ENCODE measurements around the gene RFT1.

Gene RFT1

DNA sequence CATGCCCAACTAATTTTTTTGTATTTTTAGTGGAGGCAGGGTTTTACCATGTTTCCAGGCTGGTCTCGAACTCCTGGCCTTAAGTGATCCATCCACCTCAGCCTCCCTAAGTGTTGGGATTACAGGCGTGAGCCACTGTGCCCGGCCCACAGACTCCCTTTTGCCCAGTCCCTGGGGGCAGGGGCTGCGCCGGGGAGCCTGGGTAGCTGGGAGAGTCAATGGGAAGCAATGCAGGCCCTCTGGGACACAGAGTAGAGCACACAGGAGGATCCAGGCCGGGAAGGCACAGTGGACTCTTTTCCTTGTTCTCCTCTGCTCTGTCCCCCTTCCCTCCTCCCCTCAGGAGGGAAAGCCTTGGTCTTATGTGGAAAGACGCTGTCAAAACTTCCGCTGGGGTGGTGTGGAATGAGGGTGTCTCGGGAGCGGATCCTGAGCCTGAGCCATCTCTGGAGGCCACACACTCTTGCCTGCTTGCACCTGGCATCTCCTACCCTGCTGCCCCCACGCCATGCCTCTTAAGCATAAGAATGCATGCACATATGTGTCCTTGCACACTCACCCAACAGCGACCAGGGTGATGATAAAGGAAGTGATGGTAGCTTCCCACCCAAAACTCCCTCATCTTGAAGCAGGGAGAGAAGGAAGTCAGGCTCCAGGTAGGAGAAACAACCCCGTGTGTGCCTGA lies 18.9 kb upstream of the RFT1 start:
- DNase-seq: no peak

DNA sequence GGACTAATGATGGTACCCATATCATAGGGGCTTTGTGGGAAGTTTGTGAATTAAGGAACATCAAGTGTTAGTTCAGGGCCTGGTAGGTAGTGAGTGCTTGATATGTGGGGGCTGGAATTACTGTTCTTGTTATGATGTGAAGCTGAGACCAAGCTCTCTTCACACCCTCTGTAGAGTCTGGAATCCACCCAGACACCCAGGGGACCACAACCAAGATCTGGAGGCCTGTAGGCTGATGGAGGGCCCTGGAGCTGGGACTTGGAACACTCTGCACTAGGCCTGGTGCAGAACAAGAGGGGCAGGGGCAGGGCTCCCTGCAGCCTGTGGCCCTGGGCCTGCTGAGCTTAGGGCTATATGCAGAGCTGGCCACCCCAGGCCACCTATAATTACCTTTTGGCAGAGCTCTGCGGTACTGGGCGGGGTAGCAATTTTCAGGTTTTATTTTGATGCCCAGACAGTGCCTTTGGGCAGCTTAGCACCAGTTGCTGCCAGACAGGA lies 17.7 kb upstream of the RFT1 start:
- no peak for DNase-seq

DNA sequence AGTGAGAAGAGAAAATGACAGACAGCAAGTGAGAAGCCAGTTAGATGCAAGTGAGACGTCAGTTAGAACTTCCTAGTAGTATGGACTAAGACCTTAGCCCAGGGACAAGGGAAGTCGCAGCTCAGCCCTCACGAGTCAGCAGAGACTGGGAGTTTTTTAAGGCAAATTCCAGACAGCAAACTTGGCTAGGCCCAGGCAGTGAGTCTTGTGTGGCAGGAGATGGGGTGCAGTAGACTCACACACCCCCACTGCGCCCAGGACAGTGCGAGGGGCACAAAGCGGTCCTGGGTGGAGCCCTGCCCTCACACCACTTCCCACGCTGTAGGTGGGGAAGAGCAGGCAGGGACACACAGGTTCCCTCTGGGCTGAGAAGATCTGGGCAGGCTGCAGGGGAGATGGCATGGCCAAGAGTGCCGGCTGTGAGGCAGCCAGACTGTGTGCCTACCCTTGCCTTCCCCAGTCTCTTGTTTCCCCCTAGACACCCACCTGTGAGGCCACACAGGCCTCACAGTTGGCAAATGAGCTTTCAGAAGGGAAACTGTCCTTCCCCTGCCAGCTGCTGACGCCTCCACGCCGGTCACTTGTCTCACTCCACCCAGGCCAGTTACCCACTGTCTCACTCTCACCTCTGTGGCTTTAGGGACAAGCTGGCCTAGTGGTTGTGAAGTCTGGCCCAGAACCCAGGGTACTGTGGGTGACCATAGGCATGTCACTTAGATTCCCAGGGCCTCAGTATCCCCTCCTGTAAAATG lies 17.1 kb upstream of the RFT1 start:
- no peak for DNase-seq

DNA sequence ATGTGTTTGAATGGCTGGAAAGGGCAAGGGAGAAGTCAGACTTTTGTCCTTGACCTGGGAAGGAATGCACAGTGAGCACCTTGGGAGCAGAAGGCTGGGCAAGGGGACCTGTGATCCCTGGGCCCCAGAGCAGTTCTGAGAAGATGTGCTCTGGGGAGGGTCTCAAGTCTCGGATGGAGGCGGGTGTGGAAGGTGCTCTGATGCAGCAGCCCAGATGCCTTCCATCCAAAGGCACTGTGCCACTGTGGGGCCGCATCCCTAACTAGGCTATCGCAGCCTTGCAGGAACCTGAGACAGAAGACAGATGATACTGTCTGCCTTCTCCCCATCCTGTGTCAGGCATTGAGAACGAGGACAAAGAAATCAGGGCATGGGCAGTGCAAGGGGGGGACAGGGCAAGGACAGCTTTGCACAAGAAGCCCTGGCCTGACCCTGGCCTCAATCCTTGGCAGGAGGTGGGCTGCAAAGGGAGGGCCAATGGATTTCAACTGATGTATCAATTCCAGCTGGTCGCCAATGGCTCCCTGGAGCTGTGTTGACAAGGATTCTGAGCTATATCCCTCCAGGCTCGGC lies 16.2 kb upstream of the RFT1 start:
- DNase-seq: no peak

DNA sequence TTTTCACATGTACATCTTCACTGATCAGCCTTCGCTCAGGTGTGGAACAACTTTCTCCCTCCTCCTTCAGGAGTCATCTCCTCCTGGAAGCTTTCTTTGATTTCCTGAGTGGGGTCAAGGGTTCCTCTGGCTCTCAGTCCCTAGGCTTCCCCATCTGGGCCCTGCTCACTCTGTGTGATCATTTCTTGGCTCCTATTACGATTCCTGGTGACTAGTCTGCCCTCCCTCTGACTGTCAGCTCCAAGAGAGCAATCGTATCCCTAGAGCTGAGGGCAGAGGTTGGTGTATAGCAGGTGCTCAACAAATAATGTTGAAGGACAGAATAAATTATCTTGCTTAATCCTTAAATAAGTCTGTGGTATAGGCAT lies 15.5 kb upstream of the RFT1 start:
- no peak for DNase-seq

DNA sequence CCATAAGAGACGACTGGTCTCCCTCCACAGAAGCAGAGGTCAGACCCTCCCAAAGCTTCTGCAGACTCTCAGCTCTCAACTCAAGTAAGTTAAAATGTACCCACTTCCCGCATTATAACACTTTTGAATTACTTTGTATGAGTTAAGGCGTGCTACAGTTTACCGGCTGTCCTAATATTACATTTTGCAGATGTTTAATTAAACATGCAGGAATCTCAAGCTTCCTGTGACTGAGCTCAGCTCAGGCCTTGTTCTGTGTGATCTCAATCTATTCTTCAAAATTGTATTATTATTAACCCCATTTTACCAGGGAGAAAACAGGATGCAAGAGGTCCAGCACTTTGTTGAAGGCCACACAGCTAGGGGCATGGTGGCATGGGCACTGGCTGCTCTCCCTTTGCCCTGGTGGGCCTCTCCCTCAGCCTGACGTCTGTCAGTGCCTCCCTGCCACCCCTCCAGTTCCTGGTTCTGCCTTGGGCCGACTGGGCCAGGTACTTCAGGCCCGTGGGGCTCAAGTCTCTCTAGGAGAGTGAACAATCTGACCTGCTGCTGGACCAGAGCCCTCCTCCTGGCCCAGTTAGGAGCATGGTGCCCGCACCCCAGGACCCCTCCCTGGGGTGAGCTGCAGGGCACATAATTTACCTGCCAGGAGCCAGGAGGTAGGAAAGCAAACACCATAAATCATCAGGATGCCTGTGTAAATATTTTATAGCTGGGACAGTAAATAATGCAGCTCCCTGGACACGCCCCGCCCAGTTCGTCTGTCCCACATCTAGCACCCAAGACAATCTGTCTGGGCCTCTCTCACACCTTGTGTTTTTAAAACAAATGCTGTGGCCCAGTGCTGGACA lies 14.9 kb upstream of the RFT1 start:
- no peak for DNase-seq

DNA sequence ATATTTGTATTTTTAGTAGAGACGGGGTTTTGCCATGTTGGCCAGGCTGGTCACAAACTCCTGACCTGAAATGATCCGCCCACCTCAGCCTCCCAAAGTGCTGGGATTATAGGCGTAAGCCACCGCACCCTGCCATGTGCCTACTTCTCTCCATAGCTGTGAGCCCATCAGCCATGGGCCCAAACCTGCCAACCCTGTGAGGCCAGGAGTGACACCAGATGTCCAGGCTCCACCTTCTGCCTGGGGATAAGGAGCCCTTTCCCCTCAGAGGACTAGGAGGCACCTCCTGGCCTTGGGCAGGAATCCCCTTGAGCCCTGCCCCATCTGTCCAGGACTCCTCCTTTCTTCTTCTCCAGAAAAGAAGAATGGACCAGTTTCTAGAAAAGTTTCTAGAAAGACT lies 14.2 kb upstream of the RFT1 start:
- no peak for DNase-seq

DNA sequence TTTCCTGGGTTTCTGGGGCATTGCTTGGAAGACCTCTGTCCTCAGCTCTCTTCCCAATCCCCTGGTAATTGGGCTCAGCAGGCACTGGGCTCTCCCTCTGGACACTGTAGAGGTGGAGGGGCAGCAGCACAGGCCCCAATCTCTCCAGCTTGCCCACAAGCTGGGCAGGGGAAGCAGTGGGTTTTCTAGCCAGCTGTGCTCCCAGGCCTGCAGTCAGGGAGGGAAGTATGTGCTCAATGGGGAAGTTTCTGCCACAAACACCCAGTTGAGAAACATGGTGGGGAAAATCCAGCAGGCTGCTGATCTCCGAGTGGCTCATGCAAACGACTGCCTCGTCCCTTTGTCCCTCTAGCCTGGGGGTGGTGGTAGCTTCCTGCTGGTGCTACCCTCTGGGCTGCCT lies 12.8 kb upstream of the RFT1 start:
- DNase-seq: no peak

DNA sequence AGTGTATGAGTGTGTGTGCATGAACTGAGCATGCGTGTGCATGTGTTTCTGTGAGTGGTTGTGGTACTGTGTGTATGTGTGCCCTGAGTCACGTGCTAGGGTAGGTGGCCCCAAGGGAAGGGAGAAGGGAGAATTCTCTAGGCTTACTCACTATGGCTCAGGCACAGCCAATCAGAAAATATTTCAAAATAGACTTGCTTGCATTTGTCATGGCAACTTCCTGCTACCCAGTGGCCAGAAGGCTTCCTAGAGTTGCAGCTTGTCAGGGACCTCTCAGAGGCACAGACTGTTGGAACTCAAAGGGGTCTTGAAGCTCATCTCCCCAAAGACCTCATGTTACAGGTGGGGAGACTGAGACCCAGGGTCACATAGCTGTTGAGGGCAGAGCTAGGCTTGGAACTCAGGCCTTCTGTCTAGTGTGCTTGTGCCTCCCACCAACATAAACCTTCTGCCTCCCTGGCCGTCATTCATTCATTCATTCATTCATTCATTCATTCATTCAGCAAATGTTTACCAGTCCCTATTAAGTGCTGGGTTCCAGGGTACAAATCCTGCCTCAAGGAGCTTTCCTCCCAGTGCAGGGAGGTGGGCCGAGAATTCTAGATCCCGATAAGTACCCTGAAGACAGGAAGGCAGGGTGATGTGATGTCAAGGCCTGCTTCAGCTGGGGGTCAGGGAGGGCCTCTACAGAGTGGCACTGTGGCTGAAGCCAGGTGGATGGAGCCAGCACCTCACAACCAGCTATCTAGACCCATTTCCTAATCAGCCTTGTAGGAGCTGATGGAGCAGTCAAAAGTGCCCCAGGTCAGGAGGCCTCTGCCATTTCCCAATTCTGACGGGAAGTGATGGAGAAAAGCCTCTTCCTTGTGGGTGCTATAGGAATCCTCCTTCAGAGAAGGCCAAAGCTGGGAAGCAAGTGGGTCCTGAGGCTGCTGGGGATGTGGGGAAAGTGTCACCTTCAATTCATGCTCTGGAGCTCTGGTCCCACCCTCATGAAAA lies 10.9 kb upstream of the RFT1 start:
- DNase-seq: no peak

DNA sequence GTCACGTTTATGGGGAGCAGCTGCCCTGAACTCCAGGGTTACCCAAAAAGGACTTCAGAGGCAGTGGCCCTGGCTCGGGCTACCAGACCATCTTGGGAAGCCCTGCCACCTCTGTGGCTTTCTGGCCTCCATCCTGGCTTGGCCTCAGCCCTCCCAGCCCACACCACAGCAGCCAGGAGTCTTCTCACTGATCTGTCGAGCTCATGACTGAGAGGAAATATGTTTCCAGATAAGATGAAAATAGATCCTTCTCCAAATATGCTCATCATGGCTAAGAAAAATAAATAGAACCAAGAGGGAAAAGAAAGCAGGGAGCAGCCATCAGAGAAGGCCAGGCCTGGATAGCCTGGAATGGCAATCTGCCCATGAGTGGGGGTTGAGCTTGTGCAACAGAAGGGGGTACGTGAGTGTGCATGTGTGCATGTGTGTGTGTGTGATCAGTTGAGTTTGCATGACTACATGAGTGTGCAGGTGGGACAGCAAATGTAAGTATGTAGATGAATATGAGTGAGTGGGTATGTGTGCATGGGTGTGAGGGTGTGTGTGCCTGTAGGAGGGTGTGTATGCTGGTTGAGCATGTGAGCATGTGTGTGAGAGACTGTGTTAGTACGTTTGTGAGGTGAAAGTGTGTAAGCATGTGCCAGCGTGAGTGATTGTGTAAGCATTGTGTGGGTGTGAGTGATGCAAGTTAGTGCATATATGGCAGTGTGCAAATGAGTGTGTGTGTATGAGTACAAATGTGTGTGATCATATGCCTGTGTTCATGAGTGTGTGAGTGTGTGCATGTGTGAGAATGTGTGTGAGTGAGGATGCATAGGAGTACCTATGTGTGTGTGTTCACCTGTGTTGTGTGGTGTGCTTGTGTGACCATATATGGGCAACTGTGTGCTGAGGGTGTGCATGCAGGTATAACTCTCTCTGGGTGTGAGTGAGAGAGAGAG lies 9.9 kb upstream of the RFT1 start:
- DNase-seq: no peak

DNA sequence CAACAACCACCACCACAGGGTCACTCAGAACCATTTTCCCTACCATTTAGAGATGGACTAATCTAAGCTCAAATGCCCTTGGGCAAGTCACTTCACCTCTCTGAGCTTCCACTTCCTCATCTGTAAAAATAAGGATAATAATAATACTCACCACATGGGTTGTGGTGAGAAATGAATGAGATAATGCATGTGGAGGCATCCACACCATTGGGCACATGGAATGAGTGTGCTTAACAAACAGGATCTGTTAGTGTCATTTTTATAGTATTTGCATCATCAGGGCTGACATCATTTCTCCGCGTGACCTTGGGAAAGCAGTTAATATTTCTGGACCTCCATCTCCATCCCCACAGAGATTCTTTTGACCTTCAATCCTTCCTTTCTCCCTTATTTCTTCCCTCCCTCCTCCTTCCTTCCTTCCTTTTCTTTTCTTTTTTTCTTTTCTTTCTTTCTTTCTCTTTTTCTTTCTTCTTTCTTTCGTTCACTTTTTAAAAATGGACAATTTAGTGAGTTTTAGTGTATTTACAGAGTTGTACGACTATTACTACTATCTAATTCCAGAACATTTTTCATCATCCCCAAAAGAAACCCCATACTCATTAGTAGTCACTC lies 7.7 kb upstream of the RFT1 start:
- DNase-seq: no peak

DNA sequence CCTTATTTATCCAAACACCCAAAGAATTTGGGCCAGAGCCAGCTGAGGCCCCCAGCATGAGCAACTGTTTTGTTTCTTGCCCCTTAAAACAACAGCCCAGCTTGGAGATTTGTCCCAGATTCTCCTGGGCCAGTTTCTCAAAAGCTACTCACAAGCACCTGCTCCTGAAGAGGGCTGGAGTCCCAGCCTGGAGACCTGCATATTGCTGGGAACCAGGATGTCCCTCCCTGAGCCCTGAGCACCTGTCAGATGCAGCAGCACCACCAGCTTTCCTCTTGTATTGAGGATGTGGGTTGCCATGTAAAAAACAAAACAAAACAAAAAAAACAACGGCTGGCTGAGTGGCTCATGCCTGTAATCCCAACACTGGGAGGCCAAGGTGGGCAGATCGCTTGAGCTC lies 7.0 kb upstream of the RFT1 start:
- no peak for DNase-seq

DNA sequence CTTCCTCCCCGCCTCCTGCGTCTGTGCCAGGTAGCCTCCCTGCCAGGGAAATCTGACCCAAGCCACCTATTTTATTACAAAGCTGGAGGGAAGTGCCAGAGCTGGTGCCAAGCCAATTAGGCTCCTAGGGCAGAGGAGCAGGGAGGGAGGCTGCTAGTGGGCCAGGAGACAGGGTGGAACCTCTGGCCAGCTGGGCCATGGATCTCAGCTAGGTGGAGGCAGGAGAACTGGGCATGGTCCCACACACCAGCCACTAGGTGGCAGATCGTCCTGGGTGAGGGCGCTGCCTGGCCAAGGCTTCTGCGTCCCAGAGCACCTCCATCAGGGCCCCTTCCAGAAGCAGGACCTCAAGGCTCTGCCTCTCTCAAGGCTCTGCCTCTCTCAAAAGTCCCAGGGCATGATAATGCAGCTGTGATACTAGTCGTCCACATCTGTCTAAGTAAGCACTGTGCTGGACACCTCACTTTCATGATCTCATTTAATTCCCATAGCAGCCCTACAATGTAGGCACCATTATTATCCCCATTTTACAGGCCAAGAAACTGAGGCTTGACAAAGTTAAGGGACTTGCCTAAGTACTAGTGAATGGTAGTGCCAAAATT lies 4.5 kb upstream of the RFT1 start:
- DNase-seq: peak; percentile 70 to 76

DNA sequence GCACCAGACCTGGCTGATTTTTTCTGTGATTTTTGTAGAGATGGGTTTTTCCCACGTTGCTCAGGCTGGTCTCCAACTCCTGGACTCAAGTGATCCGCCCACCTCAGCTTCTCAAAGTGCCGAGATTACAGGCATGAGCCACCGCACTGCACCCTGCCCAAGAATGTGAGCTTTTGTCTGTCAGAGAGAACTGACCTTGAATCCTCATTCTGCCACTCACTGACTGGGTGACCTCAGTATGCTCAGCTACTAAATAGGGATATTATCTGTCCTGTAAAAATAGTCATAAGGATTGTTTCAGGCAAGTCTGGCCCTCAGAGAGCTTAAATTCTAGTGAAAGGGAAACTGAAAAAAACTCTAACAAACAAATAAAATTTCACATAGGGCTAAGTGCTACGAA lies 2.1 kb upstream of the RFT1 start:
- no peak for DNase-seq

DNA sequence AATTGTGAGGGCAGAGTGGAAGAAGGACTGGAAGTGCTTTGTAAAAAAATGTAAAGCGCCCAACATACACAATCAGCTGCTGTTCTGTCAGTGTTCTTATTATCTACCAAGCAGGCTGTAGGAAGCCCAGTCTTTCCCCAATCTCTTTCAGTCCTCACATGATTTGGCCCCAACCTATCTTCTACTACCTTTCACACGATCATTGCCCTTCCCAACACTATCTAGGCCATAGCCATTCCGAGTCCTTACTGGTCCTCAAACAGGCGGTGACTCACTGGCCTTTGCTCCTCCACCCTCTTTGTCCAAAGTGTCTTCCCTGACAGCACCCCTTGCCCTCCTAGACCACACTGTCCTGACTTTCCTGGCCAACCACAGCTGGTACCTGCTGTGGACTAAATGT lies 861 bp upstream of the RFT1 start:
- no peak for DNase-seq

DNA sequence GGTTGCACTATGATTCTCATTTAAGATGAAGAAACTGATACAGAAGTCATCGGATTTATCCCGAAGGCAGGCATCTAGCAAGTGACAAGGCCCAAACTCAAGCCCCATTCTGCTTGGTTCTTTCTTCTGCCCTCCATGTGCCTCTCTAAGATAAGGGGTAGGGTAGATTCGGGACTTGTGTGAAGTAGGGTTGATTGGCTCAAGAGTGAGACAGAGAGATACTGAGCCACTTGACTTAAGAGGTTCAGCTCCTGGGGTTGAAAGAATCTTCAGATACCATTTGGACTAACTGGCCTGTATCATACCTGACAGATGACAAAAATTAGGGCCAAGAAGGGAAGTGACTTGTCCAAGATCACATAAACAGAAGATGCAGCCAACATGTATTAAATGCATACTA lies 891 bp downstream of the RFT1 start:
- DNase-seq: no peak

DNA sequence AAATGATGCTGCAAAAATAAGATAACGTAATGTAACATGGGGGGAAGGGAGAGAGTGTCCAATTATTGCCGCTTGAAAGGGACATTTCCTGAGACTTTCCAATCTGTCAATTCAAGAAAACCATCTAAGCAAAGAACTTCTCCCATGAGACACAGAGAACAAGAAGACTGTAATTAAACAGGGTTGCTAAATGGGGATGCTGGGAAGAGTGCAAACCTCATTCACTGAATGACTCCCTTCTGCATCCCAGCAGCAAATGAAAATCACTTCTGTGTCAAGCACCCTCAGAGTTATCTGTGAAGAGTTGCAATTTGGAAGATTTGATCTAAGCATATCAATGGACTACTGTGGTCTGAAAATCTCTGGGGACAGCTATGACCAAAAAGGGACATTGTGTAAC lies 3.6 kb downstream of the RFT1 start:
- DNase-seq: no peak

DNA sequence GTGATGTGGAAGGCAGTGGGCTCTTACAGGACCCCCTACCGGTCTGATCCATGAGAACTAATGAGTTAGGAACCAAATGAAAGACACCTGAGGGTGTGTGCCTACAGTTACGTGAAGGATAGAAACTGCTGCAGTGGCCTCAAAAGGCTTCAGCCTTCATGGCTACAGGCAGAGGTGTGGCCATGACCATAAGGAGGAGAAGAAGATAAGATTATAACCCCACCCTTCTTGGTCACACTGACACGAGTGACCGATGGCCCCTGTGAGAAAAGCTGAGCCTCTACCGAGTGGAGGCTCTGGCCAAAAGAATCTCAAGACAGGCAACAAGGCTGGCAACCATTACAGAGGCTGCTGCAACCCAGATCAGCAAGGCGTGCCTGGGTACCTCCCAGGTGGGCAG lies 6.3 kb downstream of the RFT1 start:
- DNase-seq: no peak

DNA sequence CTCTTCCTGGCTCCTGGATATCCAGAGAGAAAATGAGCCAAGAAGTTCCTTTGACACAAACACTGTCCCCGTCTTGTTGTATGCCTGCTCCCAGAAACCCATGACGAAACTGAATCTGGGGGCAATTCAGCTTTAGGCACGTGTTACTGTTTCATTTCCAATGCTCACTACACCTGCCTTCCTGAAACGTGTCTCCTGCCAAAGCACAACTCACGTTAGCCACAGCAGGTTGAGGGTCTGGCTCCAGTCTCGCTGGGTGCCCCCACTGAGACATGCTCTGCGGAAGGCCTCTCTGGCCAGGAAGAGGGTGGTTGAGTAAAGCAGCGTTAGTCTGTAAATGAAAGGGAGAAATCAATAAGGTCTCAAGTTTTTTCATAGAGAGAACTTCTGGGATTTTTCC lies 6.7 kb downstream of the RFT1 start:
- no peak for DNase-seq

DNA sequence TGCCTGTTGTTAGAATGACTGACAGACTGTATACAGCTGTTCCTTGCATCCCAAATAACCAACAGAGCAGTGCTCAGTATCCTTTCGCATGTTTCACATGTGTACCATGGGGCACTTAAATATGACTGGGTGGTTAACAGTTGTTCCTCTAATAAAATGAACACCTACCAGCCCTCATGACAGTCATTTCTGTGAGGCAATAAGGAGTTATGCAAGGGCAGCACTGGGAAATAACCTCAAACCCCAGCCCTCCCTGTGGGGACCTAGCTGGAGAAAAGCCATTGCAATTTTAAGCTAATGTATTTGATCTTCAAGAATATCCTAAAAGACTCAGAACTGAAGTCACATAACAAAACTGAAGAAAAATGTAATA lies 7.3 kb downstream of the RFT1 start:
- DNase-seq: no peak

All from activated CD4-positive, alpha-beta T cell treated with anti-CD3 and anti-CD28 coated beads, Interleukin-2, amount 50 U/mL, for 48 hours (primary cell).